ENCODE results near the gene CAMLG. TPM values are rescaled to one million over a fixed set of nuclear protein-coding genes. Genes with fewer than 3 reads are reported as not detected.

CAMLG gene
- 42.0 and 42.8 TPM in 2 replicates for total RNA-seq (2021; fragmentation: NEBNext Ultra II Directional; extraction: Animal tissue kit (Norgen Biotek cat#: 25700))
- 10.8 and 12.3 TPM in 2 replicates for polyA plus RNA-seq (2011; rRNA removed)
- 22.0 TPM for polyA plus RNA-seq (2011; cell fraction: cytosol; rRNA removed)
- polyA plus RNA-seq (2011; cell fraction: nucleus; rRNA removed) = 8.5 TPM
- 31.2 to 45.1 TPM (median 33.4 TPM) in 4 replicates for polyA plus RNA-seq (2012, experiment 1 of 2)
- polyA plus RNA-seq (2012, experiment 2 of 2) = 11.7 TPM
- 64.5 TPM for polyA plus RNA-seq (2013, experiment 1 of 2)
- polyA plus RNA-seq (2013, experiment 2 of 2) = 70.0 TPM
- polyA minus RNA-seq (2011; rRNA and poly(A)+ RNA removed) = 3.8 and 6.3 TPM in 2 replicates
- 12.3 TPM for polyA minus RNA-seq (2011; cell fraction: cytosol; rRNA and poly(A)+ RNA removed)
- polyA minus RNA-seq (2011; cell fraction: nucleus; rRNA and poly(A)+ RNA removed) = 10.9 TPM
- long read RNA-seq, experiment 1, transcript CAMLG-202 (3 exons, 895 nt) = minor isoform, 7 of 72 reads
- long read RNA-seq, experiment 1, transcript CAMLG-201 (4 exons, 2,221 nt) = major isoform, 32 of 72 reads
- long read RNA-seq, experiment 1, partial matches to known transcripts = 20 of 72 reads
- long read RNA-seq, experiment 1, other reads (novel, unspliced or antisense) = 13 of 72 reads
- long read RNA-seq, experiment 2, transcript CAMLG-202 (3 exons, 895 nt) = minor isoform, 12 of 158 reads
- long read RNA-seq, experiment 2, transcript CAMLG-201 (4 exons, 2,221 nt) = major isoform, 87 of 158 reads
- long read RNA-seq, experiment 2, partial matches to known transcripts = 28 of 158 reads
- long read RNA-seq, experiment 2, other reads (novel, unspliced or antisense) = 31 of 158 reads

DNA sequence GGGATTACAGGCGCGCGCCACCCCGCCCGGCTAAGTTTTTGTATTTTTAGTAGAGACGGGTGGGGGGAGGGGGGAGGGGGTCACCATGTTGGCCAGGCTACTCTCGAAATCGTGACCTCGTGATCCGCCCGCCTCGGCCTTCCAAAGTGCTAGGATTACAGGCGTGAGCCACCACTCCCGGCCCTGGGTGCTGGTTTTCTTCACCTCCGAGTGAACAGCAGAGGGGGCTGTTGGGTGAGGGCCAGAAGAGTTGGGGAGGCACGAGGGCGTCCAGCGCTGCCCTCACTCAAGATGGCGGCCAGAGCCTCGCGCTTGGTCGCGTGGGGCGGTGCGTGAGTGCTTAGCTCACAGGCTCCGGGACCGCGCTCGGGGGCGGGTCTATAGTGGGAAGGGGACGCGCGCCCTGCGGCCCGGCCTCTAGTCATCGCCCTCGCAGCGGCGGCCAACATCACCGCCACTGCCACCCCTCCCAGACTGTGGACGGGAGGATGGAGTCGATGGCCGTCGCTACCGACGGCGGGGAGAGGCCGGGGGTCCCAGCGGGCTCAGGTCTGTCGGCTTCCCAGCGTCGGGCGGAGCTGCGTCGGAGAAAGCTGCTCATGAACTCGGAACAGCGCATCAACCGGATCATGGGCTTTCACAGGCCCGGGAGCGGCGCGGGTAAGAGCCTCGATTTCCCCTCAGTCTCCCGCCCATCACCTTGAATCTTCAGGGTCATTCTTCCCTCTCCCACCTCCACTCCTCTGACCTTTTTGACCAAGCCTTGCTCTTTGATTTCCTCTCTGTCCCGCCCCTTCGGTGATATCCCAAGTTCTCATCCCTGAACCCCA is at the start of gene CAMLG:
CAMLG (plus strand) TSS at position 416 of the 830 bp plus-strand sequence; CDS start at position 489, 73 bp downstream.
- FAIRE-seq (no peak), DNase-seq (ENCODE audit: low read depth in 1 of 2, low spot score in 2 of 2) (peak; percentile 96 to 97)
- Histone ChIP-seq H2BK120ac (replicated peaks; ENCODE audit: low read depth, low read length) (peak within 1 kb of the TSS; percentile 72), H3K4me1 (replicated peaks in 1 of 4; ENCODE audit: control insufficient read depth in 3 of 4, insufficient read depth in 4 of 4, low read length in 3 of 4) (no peaks in the 10 kb centered on the region), H3K23me2 (ENCODE audit: low read depth, low read length) (peaks cover 3% of the 10 kb centered on the region; the same call in 1 of the 2 replicates), H3K4me2 (ENCODE audit: insufficient read depth in 1 of 2, low read depth in 2 of 2, low read length in 2 of 2) (peak within 1 kb of the TSS; percentile 83 to 90), H3K79me1 (ENCODE audit: low read depth, low read length) (peaks cover 4% of the 10 kb centered on the region; the same call in 1 of the 2 replicates), H3K23ac (ENCODE audit: insufficient read length) (no peak within 1 kb of the TSS), H3K27me3 (replicated peaks in 1 of 4; ENCODE audit: control insufficient read depth in 3 of 4, extremely low read depth in 1 of 4, insufficient read depth in 3 of 4, low read length in 3 of 4) (no peaks in the 10 kb centered on the region), H3K14ac (ENCODE audit: insufficient read length) (no peak within 1 kb of the TSS), H3K18ac (ENCODE audit: extremely low read depth, low read length) (peak within 1 kb of the TSS; percentile 93), H3K9ac (replicated peaks in 1 of 4; ENCODE audit: extremely low read depth in 1 of 4, low read depth in 3 of 4, low read length in 3 of 4) (peak within 1 kb of the TSS; percentile 75 to 88 (median 86)), H4K20me1 (replicated peaks in 1 of 2; ENCODE audit: control insufficient read depth in 1 of 2, insufficient read depth in 2 of 2, low read length in 2 of 2) (peaks cover 0 to 3% of the 10 kb centered on the region in 2 experiments), H3K56ac (replicated peaks; ENCODE audit: insufficient read length, low read depth, low read length) (no peak within 1 kb of the TSS), H2AFZ (ENCODE audit: low read length) (peak within 1 kb of the TSS; percentile 87), H3K36me3 (ENCODE audit: control insufficient read depth in 2 of 4, insufficient read depth in 4 of 4, low read length in 3 of 4) (peaks cover 0 to 13% (median under 1%) of the 10 kb centered on the region in 4 experiments; a peak in 3 of 8 replicates), H2BK15ac (ENCODE audit: low read length) (no peak within 1 kb of the TSS), H4K91ac (replicated peaks; ENCODE audit: insufficient read length, low read length) (no peak within 1 kb of the TSS), H4K8ac (ENCODE audit: extremely low read depth, insufficient read depth, low read length) (peak within 1 kb of the TSS; percentile 60; the same call in 1 of the 2 replicates), H3K9me3 (ENCODE audit: insufficient read depth in 2 of 2, low read depth in 1 of 2, low read length in 1 of 2) (no peaks in the 10 kb centered on the region), H2BK20ac (ENCODE audit: low read length) (no peak within 1 kb of the TSS), H3K4ac (replicated peaks; ENCODE audit: insufficient read length, low read depth, low read length) (peak within 1 kb of the TSS; percentile 94), H2BK5ac (ENCODE audit: low read depth, low read length) (peak within 1 kb of the TSS; percentile 84; the same call in 1 of the 2 replicates), H2BK12ac (ENCODE audit: low read depth, low read length) (peak within 1 kb of the TSS; percentile 89; the same call in 1 of the 2 replicates), H4K5ac (ENCODE audit: insufficient read length, low read depth, low read length) (peak within 1 kb of the TSS; percentile 34), H3K27ac (ENCODE audit: low read depth, low read length) (peak within 1 kb of the TSS; percentile 87), H3K4me3 (ENCODE audit: extremely low read depth in 1 of 4, insufficient read depth in 2 of 4, low read depth in 3 of 4, low read length in 4 of 4) (peak within 1 kb of the TSS; percentile 75 to 97 (median 84)), H3K79me2 (ENCODE audit: control insufficient read depth in 1 of 2, insufficient read depth in 2 of 2, low read length in 2 of 2) (peaks cover 3 to 33% of the 10 kb centered on the region in 2 experiments; a peak in 3 of 4 replicates), H2AK5ac (ENCODE audit: low read depth, low read length) (no peak within 1 kb of the TSS)
- CTCF ChIA-PET (ENCODE audit: partially characterized antibody) = interaction anchor here (0.8 to 3.3 kb wide), 8 partner anchors 11 to 185 kb away, joined by 3 to 26 read pairs (median 6); partner anchors contain the start of genes DDX46 and PCBD2
- WGBS, 2 experiments (ENCODE audit: extremely low coverage in 1 of 2, insufficient coverage in 1 of 2, insufficient read length in 1 of 2, insufficient replicate concordance in 2 of 2, low coverage in 1 of 2, low lambda C conversion rate in 2 of 2, missing lambda C conversion rate in 1 of 2) = 1% methylated on average over 43 of the region's 66 CpGs; no CpG with 5 or more reads in 1 of the 2 experiments
- POLR2A ChIA-PET (ENCODE audit: partially characterized antibody) = interaction anchor here (0.6 to 3.6 kb wide), 20 partner anchors 11 to 508 kb away, joined by 3 to 31 read pairs (median 4); partner anchors contain the start of genes C5orf24, DDX46 and PCBD2
- peak; percentile 57; the same call in 1 of the 2 replicates for TF ChIP-seq SIX5 (IDR thresholded peaks at IDR 0.05; ENCODE audit: low read depth, low read length)
- TF ChIP-seq, protein P1, sequence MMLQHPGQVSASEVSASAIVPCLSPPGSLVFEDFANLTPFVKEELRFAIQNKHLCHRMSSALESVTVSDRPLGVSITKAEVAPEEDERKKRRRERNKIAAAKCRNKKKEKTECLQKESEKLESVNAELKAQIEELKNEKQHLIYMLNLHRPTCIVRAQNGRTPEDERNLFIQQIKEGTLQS (IDR thresholded peaks at IDR 0.05; ENCODE audit: insufficient read depth, low read depth, low read length) = peak; percentile 75
- no peak for TF ChIP-seq SP2 (IDR thresholded peaks at IDR 0.05; ENCODE audit: low read length)
- peak; percentile 79 for TF ChIP-seq TAF1 (IDR thresholded peaks at IDR 0.05; ENCODE audit: low read depth, low read length)
- TF ChIP-seq HDAC2 (IDR thresholded peaks at IDR 0.05; ENCODE audit: borderline replicate concordance in 1 of 2, low read depth in 2 of 2, low read length in 2 of 2) = peak in 1 of 2 experiments; percentile 54; a peak in 1 of 4 replicates
- peak; percentile 52; the same call in 1 of the 2 replicates for TF ChIP-seq GTF2F1 (IDR thresholded peaks at IDR 0.05; ENCODE audit: borderline replicate concordance, low read depth, low read length)

All from H1 (cell line).